ENCODE results near the gene SCUBE3.

- TF ChIP-seq, protein P1, sequence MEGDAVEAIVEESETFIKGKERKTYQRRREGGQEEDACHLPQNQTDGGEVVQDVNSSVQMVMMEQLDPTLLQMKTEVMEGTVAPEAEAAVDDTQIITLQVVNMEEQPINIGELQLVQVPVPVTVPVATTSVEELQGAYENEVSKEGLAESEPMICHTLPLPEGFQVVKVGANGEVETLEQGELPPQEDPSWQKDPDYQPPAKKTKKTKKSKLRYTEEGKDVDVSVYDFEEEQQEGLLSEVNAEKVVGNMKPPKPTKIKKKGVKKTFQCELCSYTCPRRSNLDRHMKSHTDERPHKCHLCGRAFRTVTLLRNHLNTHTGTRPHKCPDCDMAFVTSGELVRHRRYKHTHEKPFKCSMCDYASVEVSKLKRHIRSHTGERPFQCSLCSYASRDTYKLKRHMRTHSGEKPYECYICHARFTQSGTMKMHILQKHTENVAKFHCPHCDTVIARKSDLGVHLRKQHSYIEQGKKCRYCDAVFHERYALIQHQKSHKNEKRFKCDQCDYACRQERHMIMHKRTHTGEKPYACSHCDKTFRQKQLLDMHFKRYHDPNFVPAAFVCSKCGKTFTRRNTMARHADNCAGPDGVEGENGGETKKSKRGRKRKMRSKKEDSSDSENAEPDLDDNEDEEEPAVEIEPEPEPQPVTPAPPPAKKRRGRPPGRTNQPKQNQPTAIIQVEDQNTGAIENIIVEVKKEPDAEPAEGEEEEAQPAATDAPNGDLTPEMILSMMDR (IDR thresholded peaks at IDR 0.05) = no peak
- TF ChIP-seq EZH2 (IDR thresholded peaks at IDR 0.05; ENCODE audit: borderline replicate concordance, insufficient read depth, low read depth, low read length, poor library complexity, severe bottlenecking) = no peak
Measured at GRCh38 chr6:35185971-35186370, 27.8 kb upstream of the SCUBE3 start.

Measured in B cell (primary cell).